ENCODE measurements around the gene SPIRE2.

GRCh38 chr16:89811321-89811720, 17.0 kb upstream of the SPIRE2 start:
- TF ChIP-seq POLR2A (IDR thresholded peaks at IDR 0.05; ENCODE audit: low read length) (no peak), GATA1 (IDR thresholded peaks at IDR 0.05; ENCODE audit: low read depth, low read length) (no peak)
